NK-92 (cell line): ENCODE data around the gene INPPL1.

Experiments used
- DNase-seq: peaks from one replicate; lab custom pipeline; 2025; ENCODE audit not compliant: unreplicated experiment; lab: John Stamatoyannopoulos, UW

The INPPL1 gene

GRCh38 chr11:72217841-72218240 is 6.7 kb upstream of the INPPL1 start:
- no peak for DNase-seq

GRCh38 chr11:72218251-72218745 is 6.3 kb upstream of the INPPL1 start:
- no peak for DNase-seq

- no peak for DNase-seq
Measured at GRCh38 chr11:72220696-72221363, 3.7 kb upstream of the INPPL1 start.

GRCh38 chr11:72221386-72222075 is 3.0 kb upstream of the INPPL1 start:
- no peak for DNase-seq

GRCh38 chr11:72222106-72222891 is 2.3 kb upstream of the INPPL1 start:
- no peak for DNase-seq

- DNase-seq = no peak
Measured at GRCh38 chr11:72222907-72223614, 1.5 kb upstream of the INPPL1 start.

GRCh38 chr11:72223615-72224563 is 678 bp upstream of the INPPL1 start:
- DNase-seq = no peak

GRCh38 chr11:72225411-72225951 is 914 bp downstream of the INPPL1 start:
- no peak for DNase-seq

- no peak for DNase-seq
Measured at GRCh38 chr11:72226701-72227100, 2.1 kb downstream of the INPPL1 start.

- DNase-seq = no peak
Measured at GRCh38 chr11:72227316-72228228, 3.0 kb downstream of the INPPL1 start.

- no peak for DNase-seq
Measured at GRCh38 chr11:72228229-72228843, 3.8 kb downstream of the INPPL1 start.

GRCh38 chr11:72228844-72229231 is 4.3 kb downstream of the INPPL1 start:
- DNase-seq = no peak

- no peak for DNase-seq
Measured at GRCh38 chr11:72229336-72229924, 4.9 kb downstream of the INPPL1 start.

- DNase-seq = no peak
Measured at GRCh38 chr11:72229925-72230763, 5.6 kb downstream of the INPPL1 start.

- no peak for DNase-seq
Measured at GRCh38 chr11:72230764-72231365, 6.3 kb downstream of the INPPL1 start.

GRCh38 chr11:72231396-72232259 is 7.1 kb downstream of the INPPL1 start:
- DNase-seq = no peak
